ENCODE results near the gene PHIP. TPM values are rescaled to one million over a fixed set of nuclear protein-coding genes. Genes with fewer than 3 reads are reported as not detected.

PHIP gene
- total RNA-seq, 1 experiment from 2014 or later: 22.6 TPM

GRCh38 chr6:79111549-79111948, 33.5 kb upstream of the PHIP start:
- Histone ChIP-seq H3K9me2 (ENCODE audit: insufficient read depth) (no peaks in the 10 kb centered on the region), H3K27ac (ENCODE audit: low read depth, low read length) (no peak overlapping the region), H3K4me2 (ENCODE audit: low read length) (no peak overlapping the region)

More at GRCh38 chr6:79111549-79111948, 33.5 kb upstream of the PHIP start:
- H4K20me1 ChIP-seq (ENCODE audit: insufficient read depth): no peaks in the 10 kb centered on the region
- TF ChIP-seq ZNF274 (IDR thresholded peaks at IDR 0.05; ENCODE audit: low read depth, low read length): no peak
- TF ChIP-seq SRF (IDR thresholded peaks at IDR 0.05; ENCODE audit: low read depth): no peak
- TF ChIP-seq FOSL1 (IDR thresholded peaks at IDR 0.05; ENCODE audit: low read depth): no peak
- TF ChIP-seq ATF3 (IDR thresholded peaks at IDR 0.05): no peak
- no peak for TF ChIP-seq POLR2AphosphoS5 (IDR thresholded peaks at IDR 0.05; ENCODE audit: low read depth, low read length)
- no peak for TF ChIP-seq EZH2phosphoT487 (IDR thresholded peaks at IDR 0.05; ENCODE audit: borderline replicate concordance)
- no peak for TF ChIP-seq CBX3 (IDR thresholded peaks at IDR 0.05; ENCODE audit: low read depth)
- TF ChIP-seq REST (IDR thresholded peaks at IDR 0.05; ENCODE audit: low read depth): no peak
- no peak for TF ChIP-seq TCF7L2 (IDR thresholded peaks at IDR 0.05; ENCODE audit: borderline replicate concordance, extremely low read depth, insufficient read depth, insufficient read length)
- no peak for TF ChIP-seq EZH2 (IDR thresholded peaks at IDR 0.05)
- no peak for TF ChIP-seq ZFX (IDR thresholded peaks at IDR 0.05)
- TF ChIP-seq RAD21 (IDR thresholded peaks at IDR 0.05; ENCODE audit: low read depth): no peak
- TF ChIP-seq YY1 (IDR thresholded peaks at IDR 0.05; ENCODE audit: extremely low read depth, insufficient replicate concordance, low read depth, low read length): no peak
- no peak for TF ChIP-seq EGR1 (IDR thresholded peaks at IDR 0.05; ENCODE audit: low read depth)
- TF ChIP-seq ZBTB33 (IDR thresholded peaks at IDR 0.05; ENCODE audit: extremely low read depth, insufficient replicate concordance, low read length): no peak
- TF ChIP-seq CTCF (IDR thresholded peaks at IDR 0.05 in 2 of 3, conservative IDR thresholded peaks at IDR 0.05 in 1 of 3; ENCODE audit: borderline replicate concordance in 1 of 3, insufficient read depth in 1 of 3, low read depth in 2 of 3, low read length in 2 of 3): no peak
- no peak for TF ChIP-seq ELF1 (IDR thresholded peaks at IDR 0.05; ENCODE audit: borderline replicate concordance, low read depth)
- ChIA-PET POLR2A (no interaction called here), CTCF (no interaction called here), RAD21 (ENCODE audit: low non-redundant PET in 1 of 2, low total read pairs in 2 of 2, uncharacterized antibody in 2 of 2, unreplicated experiment in 2 of 2) (no interaction called here)
- no peak overlapping the region for H3K9ac ChIP-seq (ENCODE audit: low read length)
- DNase-seq (ENCODE audit: low read depth, low spot score) (no peak), ATAC-seq (no peak)
- intact Hi-C loops (cut with micrococcal nuclease): no loop called here
- H3K36me3 ChIP-seq (ENCODE audit: control insufficient read depth in 1 of 2, insufficient read depth in 2 of 2, low read length in 2 of 2): no peaks in the 10 kb centered on the region
- no peaks in the 10 kb centered on the region for H3K79me2 ChIP-seq (ENCODE audit: insufficient read depth, low read length)
- H3K4me1 ChIP-seq (ENCODE audit: control insufficient read depth in 1 of 2, insufficient read depth in 2 of 2, low read length in 2 of 2): no peaks in the 10 kb centered on the region
- no TSS peak for BruUV-seq (replicated peaks)
- no peaks in the 10 kb centered on the region for H3K9me3 ChIP-seq (ENCODE audit: control insufficient read depth in 1 of 2, insufficient read depth in 1 of 2, low read depth in 1 of 2, low read length in 2 of 2)
- no peak overlapping the region for H3K4me3 ChIP-seq (replicated peaks in 1 of 2; ENCODE audit: low read depth in 1 of 2, low read length in 2 of 2)
- no peaks in the 10 kb centered on the region for H3K27me3 ChIP-seq (ENCODE audit: insufficient read depth, low read length)
- H2AFZ ChIP-seq (ENCODE audit: low read depth, low read length, poor library complexity, severe bottlenecking): no peak overlapping the region

All from HCT116 (cell line).